ENCODE results near the gene GSDMA. TPM values are rescaled to one million over a fixed set of nuclear protein-coding genes. Genes with fewer than 3 reads are reported as not detected.

GSDMA gene
- under 0.01 TPM in 1 of 2 replicates, not detected in the other for total RNA-seq

GRCh38 chr17:39962642-39963220 lies at the start of gene GSDMA:
Gene GSDMA (plus strand): TSS chr17:39963004. CDS start chr17:39965688, 2,684 bp downstream.

GRCh38 chr17:39927101-39927928 lies 35.5 kb upstream of the GSDMA start, which contains the start of the genes LRRC3C and ORMDL3:
Gene LRRC3C (plus strand): TSS chr17:39927732. CDS start chr17:39941524, 13,792 bp downstream.
Gene ORMDL3 (minus strand): TSS chr17:39927601. CDS start chr17:39924203, 3,398 bp downstream.

GRCh38 chr17:39980351-39981206 lies 17.8 kb downstream of the GSDMA start, which contains the start of gene PSMD3:
Gene PSMD3 (plus strand): TSS chr17:39980807. CDS start chr17:39980971, 164 bp downstream.

GRCh38 chr17:40015005-40015997 lies 52.5 kb downstream of the GSDMA start, which contains the start of gene CSF3:
Gene CSF3 (plus strand): TSS chr17:40015440. CDS start chr17:40015475, 35 bp downstream.

Other genes with a start within 250 kb of the GSDMA start
- gene MIEN1, start 232.5 kb upstream of the GSDMA start, total RNA-seq = 11.3 and 16.7 TPM in 2 replicates
- under 0.01 TPM in 2 replicates for gene GRB7, start 225.1 kb upstream of the GSDMA start, total RNA-seq
- gene IKZF3, start 98.7 kb upstream of the GSDMA start, total RNA-seq = under 0.01 TPM in 1 of 2 replicates, not detected in the other
- gene ZPBP2, start 94.8 kb upstream of the GSDMA start, total RNA-seq = not detected in 2 replicates
- gene GSDMB, start 44.4 kb upstream of the GSDMA start, total RNA-seq = 3.1 and 15.2 TPM in 2 replicates
- gene ORMDL3, start 35.4 kb upstream of the GSDMA start, total RNA-seq = 58.5 and 136 TPM in 2 replicates
- not detected in 2 replicates for gene LRRC3C, start 35.3 kb upstream of the GSDMA start, total RNA-seq
- 87.9 and 143 TPM in 2 replicates for gene PSMD3, start 17.8 kb downstream of the GSDMA start, total RNA-seq
- 1.3 and 2.8 TPM in 2 replicates for gene CSF3, start 52.4 kb downstream of the GSDMA start, total RNA-seq
- gene MED24, start 91.4 kb downstream of the GSDMA start, total RNA-seq = 37.8 and 42.3 TPM in 2 replicates
- 21.3 and 34.4 TPM in 2 replicates for gene THRA, start 100.0 kb downstream of the GSDMA start, total RNA-seq
- gene NR1D1, start 137.6 kb downstream of the GSDMA start, total RNA-seq = 0.77 and 1.1 TPM in 2 replicates
- 35.2 and 38.9 TPM in 2 replicates for gene MSL1, start 159.0 kb downstream of the GSDMA start, total RNA-seq
- gene CASC3, start 177.5 kb downstream of the GSDMA start, total RNA-seq = 22.6 and 34.3 TPM in 2 replicates
- gene RAPGEFL1, start 214.5 kb downstream of the GSDMA start, total RNA-seq = 0.77 and 0.85 TPM in 2 replicates